Germinal center (tissue), 1 donor: ENCODE data around the gene TMEM167A.
A peak's percentile ranks its signal among the peaks of the same experiment; 100 is the strongest.

ENCODE experiments used
- DNase-seq: peaks from one replicate; pipeline ENCODE4 v3.0.0; 2012; ENCODE audit warnings: mixed read lengths, low spot score

Gene TMEM167A

GRCh38 chr5:83076742-83077661 lies at the start of gene TMEM167A, which contains the start of gene XRCC4:
TMEM167A (minus strand) TSS chr5:83077394; CDS start chr5:83077323, 71 bp downstream.
XRCC4 (plus strand) TSS chr5:83077547; CDS start chr5:83104920, 27,373 bp downstream.
- peak; percentile 96 for DNase-seq

- no peak for DNase-seq
Measured at GRCh38 chr5:83126501-83126900, 49.3 kb upstream of the TMEM167A start.

- DNase-seq, result no peak
Measured at GRCh38 chr5:83125560-83125959, 48.4 kb upstream of the TMEM167A start.

GRCh38 chr5:83124593-83124992 lies 47.4 kb upstream of the TMEM167A start:
- DNase-seq, result no peak

GRCh38 chr5:83118976-83119375 lies 41.8 kb upstream of the TMEM167A start:
- DNase-seq, result no peak

- DNase-seq, result no peak
Measured at GRCh38 chr5:83118471-83118870, 41.3 kb upstream of the TMEM167A start.

- no peak for DNase-seq
Measured at GRCh38 chr5:83115816-83116215, 38.6 kb upstream of the TMEM167A start.

GRCh38 chr5:83109380-83109779 lies 32.2 kb upstream of the TMEM167A start:
- no peak for DNase-seq

GRCh38 chr5:83107692-83108420 lies 30.7 kb upstream of the TMEM167A start:
- DNase-seq, result no peak

GRCh38 chr5:83104021-83104420 lies 26.8 kb upstream of the TMEM167A start:
- DNase-seq, result no peak

GRCh38 chr5:83102364-83102980 lies 25.3 kb upstream of the TMEM167A start:
- DNase-seq, result no peak

- no peak for DNase-seq
Measured at GRCh38 chr5:83101514-83101913, 24.3 kb upstream of the TMEM167A start.

GRCh38 chr5:83099445-83099844 lies 22.3 kb upstream of the TMEM167A start:
- DNase-seq, result no peak

- DNase-seq, result no peak
Measured at GRCh38 chr5:83099001-83099400, 21.8 kb upstream of the TMEM167A start.

GRCh38 chr5:83097689-83098231 lies 20.6 kb upstream of the TMEM167A start:
- DNase-seq, result no peak

- no peak for DNase-seq
Measured at GRCh38 chr5:83096660-83097339, 19.6 kb upstream of the TMEM167A start.

- DNase-seq, result no peak
Measured at GRCh38 chr5:83095957-83096539, 18.9 kb upstream of the TMEM167A start.

- DNase-seq, result no peak
Measured at GRCh38 chr5:83095163-83095956, 18.2 kb upstream of the TMEM167A start.

GRCh38 chr5:83093692-83094091 lies 16.5 kb upstream of the TMEM167A start:
- DNase-seq, result no peak

- no peak for DNase-seq
Measured at GRCh38 chr5:83092619-83093018, 15.4 kb upstream of the TMEM167A start.
